ENCODE measurements around the gene DCTN3. TPM values are rescaled to one million over a fixed set of nuclear protein-coding genes. Genes with fewer than 3 reads are reported as not detected.

The DCTN3 gene
- total and polyA plus RNA-seq, 4 donors, result 90.9 to 190 (median 149) TPM

GRCh38 chr9:34627716-34628655 is 7.7 kb upstream of the DCTN3 start:
- WGBS (ENCODE audit: insufficient coverage), result 58% methylated on average over 15 of the region's 20 CpGs

GRCh38 chr9:34625186-34625486 is 4.8 kb upstream of the DCTN3 start:
- Histone ChIP-seq H3K27ac (ENCODE audit: low read depth, low read length) (no peak overlapping the region), H3K27me3 (ENCODE audit: control insufficient read depth, insufficient read depth, low read length) (peaks cover 78% of the 10 kb centered on the region), H3K4me1 (ENCODE audit: control insufficient read depth, insufficient read depth, low read length) (peaks cover 23% of the 10 kb centered on the region), H3K4me3 (ENCODE audit: low read depth, low read length) (no peak overlapping the region), H3K36me3 (ENCODE audit: control insufficient read depth, insufficient read depth, low read length) (no peaks in the 10 kb centered on the region), H3K9me3 (ENCODE audit: control insufficient read depth, insufficient read depth, low read length) (no peaks in the 10 kb centered on the region)
- WGBS (ENCODE audit: insufficient coverage), result 81% methylated on average over 3 of the region's 3 CpGs
- no peak for DNase-seq (ENCODE audit: low read depth in 4 of 6, low spot score in 6 of 6)

More at GRCh38 chr9:34627716-34628655, 7.7 kb upstream of the DCTN3 start:
- no peak overlapping the region for H3K27ac ChIP-seq (ENCODE audit: low read depth, low read length)
- H3K36me3 ChIP-seq (ENCODE audit: control insufficient read depth, insufficient read depth, low read length), result no peaks in the 10 kb centered on the region
- H3K4me1 ChIP-seq (ENCODE audit: control insufficient read depth, insufficient read depth, low read length), result peaks cover 32% of the 10 kb centered on the region
- DNase-seq (ENCODE audit: low read depth in 4 of 6, low spot score in 6 of 6), result no peak
- no peak overlapping the region for H3K4me3 ChIP-seq (ENCODE audit: low read depth, low read length)
- peaks cover 78% of the 10 kb centered on the region for H3K27me3 ChIP-seq (ENCODE audit: control insufficient read depth, insufficient read depth, low read length)
- H3K9me3 ChIP-seq (ENCODE audit: control insufficient read depth, insufficient read depth, low read length), result no peaks in the 10 kb centered on the region

GRCh38 chr9:34624475-34625185 is 4.3 kb upstream of the DCTN3 start:
- H3K27me3 ChIP-seq (ENCODE audit: control insufficient read depth, insufficient read depth, low read length), result peaks cover 73% of the 10 kb centered on the region
- DNase-seq (ENCODE audit: low read depth in 4 of 6, low spot score in 6 of 6), result peak in 2 of 6 donors; percentile 45 to 71
- no peaks in the 10 kb centered on the region for H3K9me3 ChIP-seq (ENCODE audit: control insufficient read depth, insufficient read depth, low read length)
- 8% methylated on average over 38 of the region's 39 CpGs for WGBS (ENCODE audit: insufficient coverage)
- no peaks in the 10 kb centered on the region for H3K36me3 ChIP-seq (ENCODE audit: control insufficient read depth, insufficient read depth, low read length)
- H3K27ac ChIP-seq (ENCODE audit: low read depth, low read length), result no peak overlapping the region
- no peak overlapping the region for H3K4me3 ChIP-seq (ENCODE audit: low read depth, low read length)
- H3K4me1 ChIP-seq (ENCODE audit: control insufficient read depth, insufficient read depth, low read length), result peaks cover 23% of the 10 kb centered on the region

GRCh38 chr9:34623374-34624235 is 3.3 kb upstream of the DCTN3 start:
- no peak for DNase-seq (ENCODE audit: low read depth in 4 of 6, low spot score in 6 of 6)
- H3K4me1 ChIP-seq (ENCODE audit: control insufficient read depth, insufficient read depth, low read length), result peaks cover 18% of the 10 kb centered on the region
- WGBS (ENCODE audit: insufficient coverage), result 38% methylated on average over 57 of the region's 63 CpGs
- H3K36me3 ChIP-seq (ENCODE audit: control insufficient read depth, insufficient read depth, low read length), result no peaks in the 10 kb centered on the region
- H3K27me3 ChIP-seq (ENCODE audit: control insufficient read depth, insufficient read depth, low read length), result peaks cover 64% of the 10 kb centered on the region
- no peak overlapping the region for H3K27ac ChIP-seq (ENCODE audit: low read depth, low read length)
- H3K9me3 ChIP-seq (ENCODE audit: control insufficient read depth, insufficient read depth, low read length), result no peaks in the 10 kb centered on the region
- no peak overlapping the region for H3K4me3 ChIP-seq (ENCODE audit: low read depth, low read length)

GRCh38 chr9:34615132-34615531 is 5.2 kb downstream of the DCTN3 start:
- Histone ChIP-seq H3K4me1 (ENCODE audit: control insufficient read depth, insufficient read depth, low read length) (peaks cover 26% of the 10 kb centered on the region), H3K27me3 (ENCODE audit: control insufficient read depth, insufficient read depth, low read length) (no peaks in the 10 kb centered on the region), H3K9me3 (ENCODE audit: control insufficient read depth, insufficient read depth, low read length) (no peaks in the 10 kb centered on the region), H3K36me3 (ENCODE audit: control insufficient read depth, insufficient read depth, low read length) (peaks cover 49% of the 10 kb centered on the region), H3K27ac (ENCODE audit: low read depth, low read length) (no peak overlapping the region), H3K4me3 (ENCODE audit: low read depth, low read length) (no peak overlapping the region)
- 40% methylated on average over 1 of the region's 2 CpGs for WGBS (ENCODE audit: insufficient coverage)
- DNase-seq (ENCODE audit: low read depth in 4 of 6, low spot score in 6 of 6), result no peak

GRCh38 chr9:34612788-34613390 is 7.4 kb downstream of the DCTN3 start:
- peaks cover 47% of the 10 kb centered on the region for H3K36me3 ChIP-seq (ENCODE audit: control insufficient read depth, insufficient read depth, low read length)
- peak overlapping the region; percentile 82 for H3K4me3 ChIP-seq (ENCODE audit: low read depth, low read length)
- no peaks in the 10 kb centered on the region for H3K9me3 ChIP-seq (ENCODE audit: control insufficient read depth, insufficient read depth, low read length)
- under 1% methylated on average over 14 of the region's 15 CpGs for WGBS (ENCODE audit: insufficient coverage)
- H3K27ac ChIP-seq (ENCODE audit: low read depth, low read length), result peak overlapping the region; percentile 85
- H3K4me1 ChIP-seq (ENCODE audit: control insufficient read depth, insufficient read depth, low read length), result peaks cover 26% of the 10 kb centered on the region
- DNase-seq (ENCODE audit: low read depth in 4 of 6, low spot score in 6 of 6), result peak in 3 of 6 donors; percentile 61 to 94 (median 93)
- H3K27me3 ChIP-seq (ENCODE audit: control insufficient read depth, insufficient read depth, low read length), result no peaks in the 10 kb centered on the region

GRCh38 chr9:34611811-34612787 is 8.2 kb downstream of the DCTN3 start, which contains the start of gene RPP25L:
Gene RPP25L (minus strand): TSS chr9:34612097. CDS start chr9:34611296, 801 bp downstream.
- Histone ChIP-seq H3K4me3 (ENCODE audit: low read depth, low read length) (peak within 1 kb of the TSS; percentile 82), H3K27me3 (ENCODE audit: control insufficient read depth, insufficient read depth, low read length) (no peaks in the 10 kb centered on the region), H3K27ac (ENCODE audit: low read depth, low read length) (peak within 1 kb of the TSS; percentile 85), H3K36me3 (ENCODE audit: control insufficient read depth, insufficient read depth, low read length) (peaks cover 42% of the 10 kb centered on the region), H3K4me1 (ENCODE audit: control insufficient read depth, insufficient read depth, low read length) (peaks cover 26% of the 10 kb centered on the region), H3K9me3 (ENCODE audit: control insufficient read depth, insufficient read depth, low read length) (no peaks in the 10 kb centered on the region)
- DNase-seq (ENCODE audit: low read depth in 4 of 6, low spot score in 6 of 6), result peak; percentile 81 to 97 (median 87)
- WGBS (ENCODE audit: insufficient coverage), result under 1% methylated on average over 77 of the region's 77 CpGs

GRCh38 chr9:34611251-34611810 is 9.0 kb downstream of the DCTN3 start:
- Histone ChIP-seq H3K4me1 (ENCODE audit: control insufficient read depth, insufficient read depth, low read length) (peaks cover 26% of the 10 kb centered on the region), H3K27me3 (ENCODE audit: control insufficient read depth, insufficient read depth, low read length) (no peaks in the 10 kb centered on the region), H3K27ac (ENCODE audit: low read depth, low read length) (peak overlapping the region; percentile 84), H3K36me3 (ENCODE audit: control insufficient read depth, insufficient read depth, low read length) (peaks cover 34% of the 10 kb centered on the region), H3K9me3 (ENCODE audit: control insufficient read depth, insufficient read depth, low read length) (no peaks in the 10 kb centered on the region), H3K4me3 (ENCODE audit: low read depth, low read length) (peak overlapping the region; percentile 82)
- DNase-seq (ENCODE audit: low read depth in 4 of 6, low spot score in 6 of 6), result peak in 1 of 6 donors; percentile 49
- WGBS (ENCODE audit: insufficient coverage), result 49% methylated on average over 10 of the region's 10 CpGs
